HG03196 (cell line): Measurements from ENCODE around the gene CRCP.
"Not testable (repeated sequence)": the region's sequence is repeated elsewhere in the genome, so short reads cannot be mapped to it uniquely, and the experiment has no call there.

Experiments used
- ATAC-seq: cut with Tn5 transposase; IDR thresholded peaks from one replicate; pipeline ENCODE4 v1.9.1; 2021; ENCODE audit not compliant: unreplicated experiment

CRCP gene

GRCh38 chr7:66114743-66115649, at the start of gene CRCP:
Gene CRCP (plus strand): TSS chr7:66114847. CDS start chr7:66114963, 116 bp downstream.
- ATAC-seq = peak; percentile 82

GRCh38 chr7:66069732-66070131, 44.9 kb upstream of the CRCP start:
- ATAC-seq = no peak

- ATAC-seq = no peak
Measured at GRCh38 chr7:66070222-66070621, 44.4 kb upstream of the CRCP start.

- not testable (repeated sequence) for ATAC-seq
Measured at GRCh38 chr7:66072208-66072607, 42.4 kb upstream of the CRCP start.

- peak; percentile 99 for ATAC-seq
Measured at GRCh38 chr7:66075590-66076461, 38.8 kb upstream of the CRCP start, which contains the start of gene ASL. Gene ASL (plus strand): TSS chr7:66075819. CDS start chr7:66076082, 263 bp downstream.

- no peak for ATAC-seq
Measured at GRCh38 chr7:66076462-66077329, 38.0 kb upstream of the CRCP start.

GRCh38 chr7:66078067-66078466, 36.6 kb upstream of the CRCP start:
- ATAC-seq = no peak

- ATAC-seq = no peak
Measured at GRCh38 chr7:66082083-66082482, 32.6 kb upstream of the CRCP start.

- ATAC-seq = no peak
Measured at GRCh38 chr7:66082886-66083415, 31.7 kb upstream of the CRCP start.

- no peak for ATAC-seq
Measured at GRCh38 chr7:66083677-66084076, 31.0 kb upstream of the CRCP start.

- ATAC-seq = no peak
Measured at GRCh38 chr7:66088861-66089838, 25.5 kb upstream of the CRCP start.

- ATAC-seq = no peak
Measured at GRCh38 chr7:66092654-66093053, 22.0 kb upstream of the CRCP start.

- no peak for ATAC-seq
Measured at GRCh38 chr7:66095010-66095409, 19.6 kb upstream of the CRCP start.

- no peak for ATAC-seq
Measured at GRCh38 chr7:66099232-66099550, 15.5 kb upstream of the CRCP start.

- peak; percentile 65 for ATAC-seq
Measured at GRCh38 chr7:66099551-66100407, 14.9 kb upstream of the CRCP start.

- ATAC-seq = no peak
Measured at GRCh38 chr7:66100408-66101050, 14.1 kb upstream of the CRCP start.

- ATAC-seq = not testable (repeated sequence)
Measured at GRCh38 chr7:66102168-66102567, 12.5 kb upstream of the CRCP start.

- not testable (repeated sequence) for ATAC-seq
Measured at GRCh38 chr7:66103994-66104393, 10.7 kb upstream of the CRCP start.
